K562 (cell line): ENCODE results near the gene CENPB. TPM values are rescaled to one million over a fixed set of nuclear protein-coding genes. Genes with fewer than 3 reads are reported as not detected.
A peak's percentile ranks its signal among the peaks of the same experiment; 100 is the strongest.

Source experiments
- EGR1 ChIP-seq: fragments of 450-650 bp; conservative IDR thresholded peaks from 2 replicates; pipeline ENCODE4 v1.6.1; 2017; ENCODE audit warnings: mild to moderate bottlenecking
- ERF ChIP-seq: fragments of 450-650 bp; formaldehyde crosslinking; IDR thresholded peaks from 2 replicates; pipeline ENCODE4 v1.4.0; 2020; ENCODE audit warnings: mild to moderate bottlenecking, mixed read lengths
- ETV6 ChIP-seq, 3 experiments: fragments of 150-350 bp in 1 of 3; sonication (generic) in 1 of 3; formaldehyde crosslinking in 1 of 3; IDR thresholded peaks; 2 replicates each; pipeline versions ENCODE4 v1.6.1 to v1.8.0; 2014 to 2022; ENCODE audit warnings: borderline replicate concordance in 2 of 3, low read depth in 2 of 3, antibody characterized with exemption in 1 of 3, low read length in 1 of 3, mild to moderate bottlenecking in 1 of 3, missing genetic modification reagents in 1 of 3
- FOXJ3 ChIP-seq: sonication (generic); formaldehyde crosslinking; IDR thresholded peaks from 2 replicates; pipeline ENCODE4 v1.4.0; 2020; ENCODE audit warnings: mild to moderate bottlenecking, missing genetic modification reagents
- FOXK1 ChIP-seq: sonication (generic); formaldehyde crosslinking; IDR thresholded peaks from 2 replicates; pipeline ENCODE4 v1.8.0; 2022; ENCODE audit warnings: missing genetic modification reagents, mild to moderate bottlenecking, borderline replicate concordance
- GABPB1 ChIP-seq: sonication (generic); formaldehyde crosslinking; IDR thresholded peaks from 2 replicates; pipeline ENCODE4 v1.8.0; 2022; ENCODE audit warnings: mild to moderate bottlenecking, missing genetic modification reagents
- HDAC8 ChIP-seq: fragments of 450-650 bp; IDR thresholded peaks from 2 replicates; pipeline ENCODE4 v1.6.1; 2016; ENCODE audit warnings: mild to moderate bottlenecking, missing genetic modification characterization, moderate library complexity, missing compliant biosample characterization
- KAT2B ChIP-seq: IDR thresholded peaks from one replicate; pipeline ENCODE4 v1.6.1; 2012; ENCODE audit warnings: low read depth, mild to moderate bottlenecking, control low read depth, inconsistent platforms, low read length, moderate library complexity
- KHSRP ChIP-seq: fragments of 450-650 bp; IDR thresholded peaks from 2 replicates; pipeline ENCODE4 v1.6.1; 2017
- KLF6 ChIP-seq: fragments of 250-450 bp; sonication (Bioruptor Pico); IDR thresholded peaks from 2 replicates; pipeline ENCODE4 v1.4.0; 2020; ENCODE audit warnings: mild to moderate bottlenecking, moderate library complexity, borderline replicate concordance
- MCM5 ChIP-seq: fragments of 450-650 bp; IDR thresholded peaks from 2 replicates; pipeline ENCODE4 v1.6.1; 2016; ENCODE audit warnings: low read depth
- PHTF2 ChIP-seq: fragments of 250-450 bp; sonication (Bioruptor Pico); IDR thresholded peaks from 2 replicates; pipeline ENCODE4 v1.5.0; 2021; ENCODE audit warnings: mild to moderate bottlenecking
- SIN3B ChIP-seq: fragments of 450-650 bp; IDR thresholded peaks from 2 replicates; pipeline ENCODE4 v1.6.1; 2017; ENCODE audit warnings: low read depth, mild to moderate bottlenecking, moderate library complexity
- SMAD4 ChIP-seq: fragments of 250-450 bp; sonication (Bioruptor Pico); conservative IDR thresholded peaks from 2 replicates; pipeline ENCODE4 v1.8.0; 2021; ENCODE audit warnings: inconsistent platforms, mild to moderate bottlenecking, moderate library complexity
- TEAD1 ChIP-seq, 2 experiments: fragments of 450-650 bp in 1 of 2; sonication (generic) in 1 of 2; formaldehyde crosslinking; IDR thresholded peaks; 2 replicates each; pipeline versions ENCODE4 v1.4.0 to v1.8.0; 2020 to 2022; ENCODE audit warnings: mild to moderate bottlenecking in 2 of 2, missing genetic modification reagents in 1 of 2
- ZNF12 ChIP-seq: sonication (generic); formaldehyde crosslinking; IDR thresholded peaks from 2 replicates; pipeline ENCODE4 v1.4.0; 2020; ENCODE audit warnings: mild to moderate bottlenecking, missing genetic modification reagents
- ZNF175 ChIP-seq: fragments of 200-800 bp; sonication (Bioruptor generic); IDR thresholded peaks from 2 replicates; pipeline ENCODE4 v1.6.1; 2016; ENCODE audit warnings: low read depth, mild to moderate bottlenecking, missing genetic modification characterization, missing compliant biosample characterization
- ZNF224 ChIP-seq: sonication (generic); formaldehyde crosslinking; IDR thresholded peaks from 2 replicates; pipeline ENCODE4 v1.8.0; 2022; ENCODE audit warnings: mild to moderate bottlenecking, missing genetic modification reagents
- ZNF3 ChIP-seq: fragments of 250-450 bp; sonication (Bioruptor Pico); IDR thresholded peaks from 2 replicates; pipeline ENCODE4 v1.5.0; 2021; ENCODE audit warnings: mild to moderate bottlenecking, moderate library complexity
- polyA plus RNA-seq, 8 experiments: library from polyadenylated mRNA; depleted of rRNA in 4 of 8; stranded (reverse) in 5 of 8; unstranded in 3 of 8; fragments of >200 nt; fragmentation: Nextera tagmentation in 2 of 8; fragmentation: Illumina TruSeq in 1 of 8; extraction: Ambion mirVana in 2 of 8; extraction: Trizol in 1 of 8; gene quantifications; 2 replicates each; pipeline versions ENCODE4 v1.2.1 to v1.2.3, GENCODE V29; 2011 to 2014; ENCODE audit warnings: inconsistent platforms in 1 of 8, missing spikeins in 1 of 8
- total RNA-seq, 7 experiments: library from RNA; depleted of rRNA in 6 of 7; stranded (reverse); fragments of >200 nt in 6 of 7; fragmentation: Illumina TruSeq in 2 of 7; extraction: Trizol in 2 of 7; gene quantifications; 2 replicates each; pipeline versions ENCODE4 v1.2.1 to v1.2.3, GENCODE V29; 2011 to 2021; ENCODE audit warnings: low replicate concordance in 1 of 7
- TF ChIP-seq, protein P1 (sequence below): IDR thresholded peaks from 2 replicates; pipeline ENCODE4 v1.6.1; 2016; ENCODE audit warnings: missing genetic modification characterization, missing compliant biosample characterization
- TF ChIP-seq, protein P2 (sequence below), 2 experiments: IDR thresholded peaks; 2 replicates each; pipeline ENCODE4 v1.6.1; 2011; ENCODE audit warnings: borderline replicate concordance in 1 of 2, control low read depth in 1 of 2, low read depth in 1 of 2, low read length in 1 of 2, mild to moderate bottlenecking in 1 of 2, mixed read lengths in 1 of 2, moderate library complexity in 1 of 2; ENCODE audit not compliant: insufficient read depth in 1 of 2, insufficient read length in 1 of 2, poor library complexity in 1 of 2, severe bottlenecking in 1 of 2; ENCODE audit errors: extremely low read depth in 1 of 2
- TF ChIP-seq, protein P3 (sequence below), 2 experiments: fragments of 450-650 bp; conservative IDR thresholded peaks; 2 replicates each; pipeline ENCODE4 v1.6.1; 2017; ENCODE audit warnings: mild to moderate bottlenecking in 2 of 2, moderate library complexity in 2 of 2

Gene CENPB
- total and polyA plus RNA-seq, 9 of the 15 experiments (the other 6 are each of a cell fraction or from before 2014, with no cell fraction given) = 0.17 to 70.8 (median 24.9) TPM

DNA sequence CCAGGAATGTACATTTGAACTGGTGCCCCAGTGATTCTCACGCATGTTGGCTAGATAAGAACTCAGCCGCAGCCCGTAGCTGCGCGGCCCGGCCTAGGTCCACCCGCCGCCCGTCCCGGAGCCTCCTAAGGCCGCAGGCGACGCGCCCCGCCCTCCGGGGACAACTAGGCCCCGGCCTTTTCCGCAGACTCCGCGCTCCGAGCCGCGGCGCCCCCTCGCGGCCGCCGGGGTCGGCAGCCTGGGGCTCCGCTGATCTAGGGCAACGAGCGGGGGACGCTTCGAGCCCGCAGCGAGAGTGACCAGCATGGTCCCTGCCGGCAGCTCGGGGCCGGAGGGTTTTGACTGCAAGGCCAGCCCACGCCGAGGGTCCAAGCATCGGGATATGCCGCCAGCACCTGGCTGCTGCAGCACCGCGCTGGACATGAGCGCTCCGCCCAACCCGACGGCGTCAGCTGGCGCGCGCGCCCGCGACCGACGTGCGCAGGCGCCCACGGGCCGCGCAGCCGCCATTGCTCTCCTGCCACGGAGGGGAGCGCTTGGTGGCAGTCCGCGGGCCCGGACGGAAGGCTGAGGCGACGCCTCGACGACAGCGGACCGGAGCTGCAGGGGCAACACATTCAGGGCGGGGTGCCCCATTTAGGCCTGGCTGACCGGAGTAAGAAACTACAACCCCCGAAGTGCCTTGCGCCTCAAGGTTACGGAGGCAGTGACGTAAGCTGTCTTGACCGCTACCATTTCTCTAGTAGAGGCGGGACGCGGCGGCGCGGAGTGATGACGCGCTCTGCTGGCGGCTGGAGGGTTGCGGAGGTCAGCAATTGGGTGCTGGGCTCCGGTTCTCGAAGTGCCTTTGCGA lies 33.7 kb upstream of the CENPB start, which contains the start of gene AP5S1 (continued):
- TF ChIP-seq KAT2B (peak; percentile 87), KLF6 (CRISPR knock-in tag) (peak; percentile 15; the same call in 1 of the 2 replicates), FOXJ3 (CRISPR knock-in tag) (no peak), KHSRP (peak; percentile 90), ETV6 (IDR thresholded peaks at IDR 0.05; ENCODE audit: borderline replicate concordance in 1 of 2, low read depth in 2 of 2, low read length in 1 of 2) (no peak), ETV6 (CRISPR knock-in tag; IDR thresholded peaks at IDR 0.05; ENCODE audit: borderline replicate concordance) (peak; percentile 79; the same call in 1 of the 2 replicates), ZNF175 (CRISPR knock-in tag) (peak; percentile 38), TEAD1 (CRISPR knock-in tag; IDR thresholded peaks at IDR 0.05) (peak in 1 of 2 experiments; percentile 73; a peak in 1 of 4 replicates), GABPB1 (CRISPR knock-in tag) (peak; percentile 77; the same call in 1 of the 2 replicates), PHTF2 (CRISPR knock-in tag) (no peak), ERF (CRISPR knock-in tag) (no peak), HDAC8 (tag) (0 out of 2 replicates have a peak, but pooled peaks have one; percentile 77), SIN3B (peak; percentile 74; the same call in 1 of the 2 replicates), MCM5 (no peak), SMAD4 (peak; percentile 92), ZNF12 (CRISPR knock-in tag) (peak; percentile 70; the same call in 1 of the 2 replicates), EGR1 (0 out of 2 replicates have a peak, but pooled peaks have one; percentile 14), ZNF224 (CRISPR knock-in tag) (peak; percentile 82; the same call in 1 of the 2 replicates), FOXK1 (CRISPR knock-in tag) (peak; percentile 76; the same call in 1 of the 2 replicates), ZNF3 (CRISPR knock-in tag) (no peak)
- TF ChIP-seq, protein P1, sequence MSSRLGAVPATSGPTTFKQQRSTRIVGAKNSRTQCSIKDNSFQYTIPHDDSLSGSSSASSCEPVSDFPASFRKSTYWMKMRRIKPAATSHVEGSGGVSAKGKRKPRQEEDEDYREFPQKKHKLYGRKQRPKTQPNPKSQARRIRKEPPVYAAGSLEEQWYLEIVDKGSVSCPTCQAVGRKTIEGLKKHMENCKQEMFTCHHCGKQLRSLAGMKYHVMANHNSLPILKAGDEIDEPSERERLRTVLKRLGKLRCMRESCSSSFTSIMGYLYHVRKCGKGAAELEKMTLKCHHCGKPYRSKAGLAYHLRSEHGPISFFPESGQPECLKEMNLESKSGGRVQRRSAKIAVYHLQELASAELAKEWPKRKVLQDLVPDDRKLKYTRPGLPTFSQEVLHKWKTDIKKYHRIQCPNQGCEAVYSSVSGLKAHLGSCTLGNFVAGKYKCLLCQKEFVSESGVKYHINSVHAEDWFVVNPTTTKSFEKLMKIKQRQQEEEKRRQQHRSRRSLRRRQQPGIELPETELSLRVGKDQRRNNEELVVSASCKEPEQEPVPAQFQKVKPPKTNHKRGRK (tag) = no peak
- TF ChIP-seq, protein P2, sequence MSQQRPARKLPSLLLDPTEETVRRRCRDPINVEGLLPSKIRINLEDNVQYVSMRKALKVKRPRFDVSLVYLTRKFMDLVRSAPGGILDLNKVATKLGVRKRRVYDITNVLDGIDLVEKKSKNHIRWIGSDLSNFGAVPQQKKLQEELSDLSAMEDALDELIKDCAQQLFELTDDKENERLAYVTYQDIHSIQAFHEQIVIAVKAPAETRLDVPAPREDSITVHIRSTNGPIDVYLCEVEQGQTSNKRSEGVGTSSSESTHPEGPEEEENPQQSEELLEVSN (IDR thresholded peaks at IDR 0.05; ENCODE audit: borderline replicate concordance in 1 of 2, extremely low read depth in 1 of 2, insufficient read depth in 1 of 2, insufficient read length in 1 of 2, low read depth in 1 of 2, low read length in 1 of 2, poor library complexity in 1 of 2, severe bottlenecking in 1 of 2) = peak; percentile 10 to 37
- TF ChIP-seq, protein P3, sequence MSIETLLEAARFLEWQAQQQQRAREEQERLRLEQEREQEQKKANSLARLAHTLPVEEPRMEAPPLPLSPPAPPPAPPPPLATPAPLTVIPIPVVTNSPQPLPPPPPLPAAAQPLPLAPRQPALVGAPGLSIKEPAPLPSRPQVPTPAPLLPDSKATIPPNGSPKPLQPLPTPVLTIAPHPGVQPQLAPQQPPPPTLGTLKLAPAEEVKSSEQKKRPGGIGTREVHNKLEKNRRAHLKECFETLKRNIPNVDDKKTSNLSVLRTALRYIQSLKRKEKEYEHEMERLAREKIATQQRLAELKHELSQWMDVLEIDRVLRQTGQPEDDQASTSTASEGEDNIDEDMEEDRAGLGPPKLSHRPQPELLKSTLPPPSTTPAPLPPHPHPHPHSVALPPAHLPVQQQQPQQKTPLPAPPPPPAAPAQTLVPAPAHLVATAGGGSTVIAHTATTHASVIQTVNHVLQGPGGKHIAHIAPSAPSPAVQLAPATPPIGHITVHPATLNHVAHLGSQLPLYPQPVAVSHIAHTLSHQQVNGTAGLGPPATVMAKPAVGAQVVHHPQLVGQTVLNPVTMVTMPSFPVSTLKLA (conservative IDR thresholded peaks at IDR 0.05) = peak; percentile 61 to 77; a peak in 2 of 4 replicates
